K562 (cell line): ENCODE measurements around the gene PTPN1. TPM values are rescaled to one million over a fixed set of nuclear protein-coding genes. Genes with fewer than 3 reads are reported as not detected.

Source experiments
- DNMT1 ChIP-seq: fragments of 450-650 bp; IDR thresholded peaks from 2 replicates; pipeline ENCODE4 v1.6.1; 2016; ENCODE audit warnings: antibody characterized with exemption, mild to moderate bottlenecking
- DPF2 ChIP-seq: fragments of 450-650 bp; IDR thresholded peaks from 2 replicates; pipeline ENCODE4 v1.6.1; 2016
- FOXK2 ChIP-seq, 2 experiments: fragments of 450-650 bp; IDR thresholded peaks in 1 of 2; conservative IDR thresholded peaks in 1 of 2; 2 replicates each; pipeline ENCODE4 v1.6.1; 2016; ENCODE audit warnings: low read depth in 2 of 2, mild to moderate bottlenecking in 1 of 2
- FOXM1 ChIP-seq, 2 experiments: fragments of 450-650 bp in 1 of 2; sonication (generic) in 1 of 2; formaldehyde crosslinking in 1 of 2; IDR thresholded peaks; 2 replicates each; pipeline versions ENCODE4 v1.6.1 to v1.9.0; 2017 to 2022; ENCODE audit warnings: low read depth in 2 of 2, mild to moderate bottlenecking in 2 of 2, missing genetic modification reagents in 1 of 2, moderate library complexity in 1 of 2
- GATAD2A ChIP-seq: fragments of 450-650 bp; IDR thresholded peaks from 2 replicates; pipeline ENCODE4 v1.6.1; 2017
- HLTF ChIP-seq: fragments of 450-650 bp; IDR thresholded peaks from 2 replicates; pipeline ENCODE4 v1.6.1; 2016
- JUNB ChIP-seq: fragments of 450-650 bp; formaldehyde crosslinking; conservative IDR thresholded peaks from 2 replicates; pipeline ENCODE4 v1.4.0; 2020; ENCODE audit warnings: mild to moderate bottlenecking
- MBD2 ChIP-seq: sonication (generic); IDR thresholded peaks from 2 replicates; pipeline ENCODE4 v1.6.1; 2016; ENCODE audit warnings: low read depth, borderline replicate concordance
- NCOA6 ChIP-seq: fragments of 450-650 bp; IDR thresholded peaks from 2 replicates; pipeline ENCODE4 v1.6.1; 2017; ENCODE audit warnings: mild to moderate bottlenecking
- SMAD4 ChIP-seq: fragments of 250-450 bp; sonication (Bioruptor Pico); conservative IDR thresholded peaks from 2 replicates; pipeline ENCODE4 v1.8.0; 2021; ENCODE audit warnings: inconsistent platforms, mild to moderate bottlenecking, moderate library complexity
- SREBF1 ChIP-seq: fragments of 150-350 bp; IDR thresholded peaks from 2 replicates; pipeline ENCODE4 v1.6.1; 2014; ENCODE audit warnings: antibody characterized with exemption, low read depth, low read length, borderline replicate concordance
- SRF ChIP-seq, 2 experiments: fragments of 250-450, 450-650 bp in 1 of 2; sonication (Bioruptor Pico) in 1 of 2; sonication (generic) in 1 of 2; formaldehyde crosslinking; IDR thresholded peaks; 2 replicates each; pipeline versions ENCODE4 v1.5.0 to v1.5.1; 2020 to 2022; ENCODE audit warnings: mild to moderate bottlenecking in 1 of 2, missing genetic modification reagents in 1 of 2
- ZC3H8 ChIP-seq: fragments of 450-650 bp; IDR thresholded peaks from 2 replicates; pipeline ENCODE4 v1.6.1; 2017
- ZFP30 ChIP-seq: fragments of 250-450 bp; sonication (Bioruptor Pico); IDR thresholded peaks from 2 replicates; pipeline ENCODE4 v1.8.0; 2022; ENCODE audit warnings: moderate library complexity, mild to moderate bottlenecking, inconsistent platforms, borderline replicate concordance
- ZNF253 ChIP-seq: fragments of 250-450 bp; sonication (Bioruptor Pico); conservative IDR thresholded peaks from 2 replicates; pipeline ENCODE4 v1.6.1; 2021; ENCODE audit warnings: mild to moderate bottlenecking
- polyA plus RNA-seq, 8 experiments: library from polyadenylated mRNA; depleted of rRNA in 4 of 8; stranded (reverse) in 5 of 8; unstranded in 3 of 8; fragments of >200 nt; fragmentation: Nextera tagmentation in 2 of 8; fragmentation: Illumina TruSeq in 1 of 8; extraction: Ambion mirVana in 2 of 8; extraction: Trizol in 1 of 8; gene quantifications; 2 replicates each; pipeline versions ENCODE4 v1.2.1 to v1.2.3, GENCODE V29; 2011 to 2014; ENCODE audit warnings: inconsistent platforms in 1 of 8, missing spikeins in 1 of 8
- total RNA-seq, 7 experiments: library from RNA; depleted of rRNA in 6 of 7; stranded (reverse); fragments of >200 nt in 6 of 7; fragmentation: Illumina TruSeq in 2 of 7; extraction: Trizol in 2 of 7; gene quantifications; 2 replicates each; pipeline versions ENCODE4 v1.2.1 to v1.2.3, GENCODE V29; 2011 to 2021; ENCODE audit warnings: low replicate concordance in 1 of 7
- TF ChIP-seq, protein P1 (sequence below): fragments of 200-400 bp; formaldehyde crosslinking; IDR thresholded peaks from 2 replicates; pipeline ENCODE4 v1.6.1; 2017; ENCODE audit warnings: mild to moderate bottlenecking, low read depth, low read length, moderate library complexity
- TF ChIP-seq, protein P2 (sequence below): fragments of 250-450 bp; sonication (Bioruptor Pico); IDR thresholded peaks from 2 replicates; pipeline ENCODE4 v1.8.0; 2022; ENCODE audit warnings: inconsistent platforms
- TF ChIP-seq, protein P3 (sequence below): fragments of 250-450 bp; sonication (Bioruptor Pico); IDR thresholded peaks from 2 replicates; pipeline ENCODE4 v1.8.0; 2021; ENCODE audit warnings: moderate library complexity, mild to moderate bottlenecking, inconsistent platforms
- TF ChIP-seq, protein P4 (sequence below): sonication (generic); formaldehyde crosslinking; IDR thresholded peaks from 2 replicates; pipeline ENCODE4 v1.8.0; 2022; ENCODE audit warnings: mild to moderate bottlenecking, missing genetic modification reagents, borderline replicate concordance
- TF ChIP-seq, protein P5 (sequence below): fragments of 450-650 bp; IDR thresholded peaks from 2 replicates; pipeline ENCODE4 v1.6.1; 2016; ENCODE audit warnings: missing biosample characterization, missing genetic modification characterization

PTPN1 gene
- total and polyA plus RNA-seq, 9 of the 15 experiments (the other 6 are each of a cell fraction or from before 2014, with no cell fraction given): 11.0 to 85.3 (median 54.0) TPM

DNA sequence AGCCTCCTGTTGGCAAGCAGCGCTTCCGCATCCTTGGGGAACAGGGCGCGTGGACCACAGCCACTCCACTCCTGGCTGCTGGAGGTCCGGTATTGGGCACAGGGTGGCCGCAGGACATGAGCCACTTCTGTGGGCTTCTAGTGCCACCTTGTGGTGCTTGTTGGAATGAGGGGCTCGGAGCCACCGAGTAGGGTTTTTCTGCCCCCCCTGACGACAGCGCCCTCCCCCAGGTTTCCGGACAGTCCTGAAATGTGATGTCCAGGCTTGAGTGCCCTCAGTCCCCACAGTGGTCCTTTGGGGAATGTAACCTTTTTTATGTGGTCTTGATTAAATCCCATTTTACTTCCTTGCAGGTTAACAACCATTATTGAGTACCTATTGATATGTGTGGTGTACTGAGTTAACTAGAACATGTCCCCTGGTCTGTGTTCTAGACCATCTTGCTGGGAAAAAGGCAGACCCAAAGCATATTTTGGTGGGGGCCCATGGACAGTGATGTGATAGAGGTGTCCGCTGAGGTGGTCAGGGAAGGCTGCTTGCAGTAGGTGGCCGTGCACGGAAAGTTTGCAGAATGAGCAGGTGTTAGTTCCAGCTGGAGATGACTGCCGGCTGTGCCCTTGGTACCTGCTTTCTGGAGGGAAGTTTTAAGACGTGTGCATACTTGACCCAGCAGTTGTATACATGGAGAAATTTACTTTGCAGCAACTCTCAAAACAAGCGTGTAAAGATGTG lies 70.0 kb downstream of the PTPN1 start (continued):
- TF ChIP-seq, protein P1, sequence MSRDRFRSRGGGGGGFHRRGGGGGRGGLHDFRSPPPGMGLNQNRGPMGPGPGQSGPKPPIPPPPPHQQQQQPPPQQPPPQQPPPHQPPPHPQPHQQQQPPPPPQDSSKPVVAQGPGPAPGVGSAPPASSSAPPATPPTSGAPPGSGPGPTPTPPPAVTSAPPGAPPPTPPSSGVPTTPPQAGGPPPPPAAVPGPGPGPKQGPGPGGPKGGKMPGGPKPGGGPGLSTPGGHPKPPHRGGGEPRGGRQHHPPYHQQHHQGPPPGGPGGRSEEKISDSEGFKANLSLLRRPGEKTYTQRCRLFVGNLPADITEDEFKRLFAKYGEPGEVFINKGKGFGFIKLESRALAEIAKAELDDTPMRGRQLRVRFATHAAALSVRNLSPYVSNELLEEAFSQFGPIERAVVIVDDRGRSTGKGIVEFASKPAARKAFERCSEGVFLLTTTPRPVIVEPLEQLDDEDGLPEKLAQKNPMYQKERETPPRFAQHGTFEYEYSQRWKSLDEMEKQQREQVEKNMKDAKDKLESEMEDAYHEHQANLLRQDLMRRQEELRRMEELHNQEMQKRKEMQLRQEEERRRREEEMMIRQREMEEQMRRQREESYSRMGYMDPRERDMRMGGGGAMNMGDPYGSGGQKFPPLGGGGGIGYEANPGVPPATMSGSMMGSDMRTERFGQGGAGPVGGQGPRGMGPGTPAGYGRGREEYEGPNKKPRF: no peak
- TF ChIP-seq, protein P2, sequence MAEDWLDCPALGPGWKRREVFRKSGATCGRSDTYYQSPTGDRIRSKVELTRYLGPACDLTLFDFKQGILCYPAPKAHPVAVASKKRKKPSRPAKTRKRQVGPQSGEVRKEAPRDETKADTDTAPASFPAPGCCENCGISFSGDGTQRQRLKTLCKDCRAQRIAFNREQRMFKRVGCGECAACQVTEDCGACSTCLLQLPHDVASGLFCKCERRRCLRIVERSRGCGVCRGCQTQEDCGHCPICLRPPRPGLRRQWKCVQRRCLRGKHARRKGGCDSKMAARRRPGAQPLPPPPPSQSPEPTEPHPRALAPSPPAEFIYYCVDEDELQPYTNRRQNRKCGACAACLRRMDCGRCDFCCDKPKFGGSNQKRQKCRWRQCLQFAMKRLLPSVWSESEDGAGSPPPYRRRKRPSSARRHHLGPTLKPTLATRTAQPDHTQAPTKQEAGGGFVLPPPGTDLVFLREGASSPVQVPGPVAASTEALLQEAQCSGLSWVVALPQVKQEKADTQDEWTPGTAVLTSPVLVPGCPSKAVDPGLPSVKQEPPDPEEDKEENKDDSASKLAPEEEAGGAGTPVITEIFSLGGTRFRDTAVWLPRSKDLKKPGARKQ: no peak
- TF ChIP-seq, protein P3, sequence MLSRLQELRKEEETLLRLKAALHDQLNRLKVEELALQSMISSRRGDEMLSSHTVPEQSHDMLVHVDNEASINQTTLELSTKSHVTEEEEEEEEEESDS: no peak
- TF ChIP-seq ZNF253 (CRISPR knock-in tag) (no peak), MBD2 (no peak), ZC3H8 (no peak), HLTF (no peak), GATAD2A (no peak), DNMT1 (no peak), SREBF1 (no peak), SRF (CRISPR knock-in tag; IDR thresholded peaks at IDR 0.05) (peak in 1 of 2 experiments; percentile 80; a peak in 1 of 4 replicates), DPF2 (no peak), FOXM1 (IDR thresholded peaks at IDR 0.05; ENCODE audit: low read depth) (no peak), FOXM1 (CRISPR knock-in tag; IDR thresholded peaks at IDR 0.05; ENCODE audit: low read depth) (no peak), FOXK2 (conservative IDR thresholded peaks at IDR 0.05 in 1 of 2, IDR thresholded peaks at IDR 0.05 in 1 of 2; ENCODE audit: low read depth in 2 of 2) (no peak), ZFP30 (CRISPR knock-in tag) (no peak), SMAD4 (CRISPR knock-in tag) (no peak), NCOA6 (no peak), JUNB (CRISPR knock-in tag) (no peak)
- TF ChIP-seq, protein P4, sequence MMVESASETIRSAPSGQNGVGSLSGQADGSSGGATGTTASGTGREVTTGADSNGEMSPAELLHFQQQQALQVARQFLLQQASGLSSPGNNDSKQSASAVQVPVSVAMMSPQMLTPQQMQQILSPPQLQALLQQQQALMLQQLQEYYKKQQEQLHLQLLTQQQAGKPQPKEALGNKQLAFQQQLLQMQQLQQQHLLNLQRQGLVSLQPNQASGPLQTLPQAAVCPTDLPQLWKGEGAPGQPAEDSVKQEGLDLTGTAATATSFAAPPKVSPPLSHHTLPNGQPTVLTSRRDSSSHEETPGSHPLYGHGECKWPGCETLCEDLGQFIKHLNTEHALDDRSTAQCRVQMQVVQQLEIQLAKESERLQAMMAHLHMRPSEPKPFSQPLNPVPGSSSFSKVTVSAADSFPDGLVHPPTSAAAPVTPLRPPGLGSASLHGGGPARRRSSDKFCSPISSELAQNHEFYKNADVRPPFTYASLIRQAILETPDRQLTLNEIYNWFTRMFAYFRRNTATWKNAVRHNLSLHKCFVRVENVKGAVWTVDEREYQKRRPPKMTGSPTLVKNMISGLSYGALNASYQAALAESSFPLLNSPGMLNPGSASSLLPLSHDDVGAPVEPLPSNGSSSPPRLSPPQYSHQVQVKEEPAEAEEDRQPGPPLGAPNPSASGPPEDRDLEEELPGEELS (CRISPR knock-in tag): 0 out of 2 replicates have a peak, but pooled peaks have one; percentile 38
- TF ChIP-seq, protein P5, sequence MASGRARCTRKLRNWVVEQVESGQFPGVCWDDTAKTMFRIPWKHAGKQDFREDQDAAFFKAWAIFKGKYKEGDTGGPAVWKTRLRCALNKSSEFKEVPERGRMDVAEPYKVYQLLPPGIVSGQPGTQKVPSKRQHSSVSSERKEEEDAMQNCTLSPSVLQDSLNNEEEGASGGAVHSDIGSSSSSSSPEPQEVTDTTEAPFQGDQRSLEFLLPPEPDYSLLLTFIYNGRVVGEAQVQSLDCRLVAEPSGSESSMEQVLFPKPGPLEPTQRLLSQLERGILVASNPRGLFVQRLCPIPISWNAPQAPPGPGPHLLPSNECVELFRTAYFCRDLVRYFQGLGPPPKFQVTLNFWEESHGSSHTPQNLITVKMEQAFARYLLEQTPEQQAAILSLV (tag): no peak
